Activated CD4-positive, CD25-positive, alpha-beta regulatory T cell treated with anti-CD3 and anti-CD28 coated beads, Interleukin-2, amount 50 U/mL, for 24 hours (primary cell): ENCODE measurements around the gene DOCK4.

Experiments used
- ATAC-seq, 2 donors: fragments of 150-1000 bp; cut with Tn5 transposase; one replicate each; pipeline ENCODE4 v1.10.0; 2021; ENCODE audit warnings: mild to moderate bottlenecking in 1 of 2, moderate library complexity in 1 of 2

Gene DOCK4

DNA sequence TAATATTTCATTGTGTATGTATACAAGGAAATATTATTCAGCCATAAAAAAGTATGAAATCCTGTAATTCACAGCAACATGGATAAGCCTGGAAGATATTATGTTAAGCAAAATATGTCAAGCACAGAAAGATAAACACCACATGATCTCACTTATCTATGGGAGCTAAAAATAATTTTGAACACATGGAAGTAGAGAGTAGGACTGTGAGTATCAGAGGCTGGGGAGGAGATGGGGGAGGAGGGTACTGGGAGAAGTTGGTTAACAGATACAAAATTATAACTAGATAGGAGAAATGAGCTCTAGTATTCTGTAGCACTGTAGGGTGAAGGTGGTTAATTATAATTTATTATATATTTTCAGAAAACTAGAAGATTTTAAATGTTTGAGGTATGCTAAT, 132.7 kb downstream of the DOCK4 start:
- no peak for ATAC-seq

DNA sequence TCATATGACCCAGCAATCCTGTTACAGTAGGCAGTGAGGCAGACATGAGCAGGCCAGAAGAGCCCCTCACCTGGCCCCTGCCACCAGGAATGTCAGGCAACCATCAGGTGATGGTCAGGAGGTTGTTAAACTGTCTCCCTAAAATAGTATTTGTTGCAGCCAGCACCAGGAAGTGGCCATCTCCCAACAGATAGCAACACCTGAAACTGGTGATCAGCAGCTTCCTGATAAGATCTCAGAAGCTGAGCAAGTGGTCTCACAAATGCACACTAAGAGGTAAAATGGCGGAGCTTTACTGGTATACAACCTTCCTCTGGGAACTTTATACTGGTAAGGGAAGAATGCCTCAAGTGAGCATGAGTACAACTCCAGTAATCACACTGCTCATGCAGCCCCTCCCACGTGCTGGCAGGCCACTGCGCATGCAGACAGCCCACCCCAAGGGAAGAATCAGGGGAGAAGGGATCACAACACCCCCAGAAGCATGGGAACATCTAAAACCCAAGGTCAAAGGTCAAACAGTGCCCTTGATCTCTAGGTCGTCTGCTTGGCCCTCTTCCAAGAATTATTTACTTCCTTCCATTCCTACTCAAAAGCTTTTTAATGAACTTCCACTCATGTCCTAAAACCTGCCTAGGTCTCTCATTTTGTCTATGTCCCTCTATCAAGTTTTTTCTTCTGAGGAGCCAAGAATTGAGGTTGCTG, 133.5 kb downstream of the DOCK4 start:
- no peak for ATAC-seq

DNA sequence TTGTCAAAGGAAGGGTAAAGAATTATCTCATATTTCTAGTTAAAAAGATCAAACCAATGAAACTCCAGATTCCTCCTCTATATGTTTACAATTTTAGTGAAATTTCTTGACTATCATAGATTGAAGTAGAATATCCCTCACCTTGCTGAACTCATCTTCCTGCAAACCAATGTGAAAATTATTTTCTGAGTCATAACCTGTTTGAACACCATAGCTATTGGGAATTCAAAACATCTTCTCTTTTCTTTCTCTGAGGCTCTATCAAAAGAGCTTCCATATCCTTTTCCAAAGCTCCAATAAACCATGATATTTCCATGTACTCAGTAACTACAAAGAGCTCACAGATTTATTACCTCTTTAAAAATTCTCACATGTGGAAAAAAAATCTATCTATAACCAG, 134.3 kb downstream of the DOCK4 start:
- ATAC-seq: no peak

DNA sequence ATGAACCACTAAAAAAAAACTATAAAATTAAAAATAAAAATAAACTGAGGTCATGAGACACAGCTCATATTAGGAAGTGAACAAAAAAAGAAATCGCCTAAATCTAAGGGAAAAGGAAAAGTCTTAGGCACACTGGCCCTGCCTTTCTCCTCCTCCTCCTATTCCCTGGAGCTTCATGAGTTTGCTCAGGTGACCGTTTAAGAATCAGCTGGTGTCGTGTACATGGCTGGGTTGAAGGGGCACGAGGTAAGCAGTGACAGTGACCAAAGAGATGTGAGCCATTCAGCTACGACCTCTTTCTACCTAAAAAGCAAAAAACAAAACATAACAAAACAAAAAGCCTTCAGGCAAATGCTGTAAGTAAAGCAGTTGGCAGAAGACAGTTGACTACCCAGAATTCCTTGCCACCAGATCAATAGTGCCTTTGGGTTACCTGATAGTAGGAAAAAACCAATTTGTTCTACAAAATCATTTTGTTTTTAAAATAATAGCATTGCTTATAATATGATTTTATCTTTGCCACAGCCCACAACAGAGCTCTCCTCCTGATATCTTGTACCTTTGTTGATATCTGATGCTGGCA, 135.4 kb downstream of the DOCK4 start:
- no peak for ATAC-seq

DNA sequence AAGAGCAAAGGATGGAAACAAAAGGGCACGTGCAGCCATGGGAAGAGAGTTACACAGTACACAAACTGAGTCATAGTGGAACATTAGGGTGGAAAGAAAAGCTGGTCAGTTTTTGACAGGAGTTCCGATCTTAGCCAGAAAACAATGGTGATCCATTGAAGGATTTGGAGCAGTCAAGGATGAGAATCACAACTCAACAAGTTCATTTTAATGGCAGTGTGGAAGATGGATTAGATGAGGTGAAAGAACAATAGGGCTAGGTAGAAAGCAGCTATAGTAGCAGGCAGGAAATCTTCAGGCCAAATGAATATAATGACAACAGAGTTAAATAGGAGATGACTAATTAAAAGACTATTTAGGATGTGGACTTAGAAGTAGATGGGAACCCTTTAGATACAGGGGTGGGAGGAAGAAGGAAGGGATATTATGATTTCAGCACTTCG, 136.3 kb downstream of the DOCK4 start:
- no peak for ATAC-seq

DNA sequence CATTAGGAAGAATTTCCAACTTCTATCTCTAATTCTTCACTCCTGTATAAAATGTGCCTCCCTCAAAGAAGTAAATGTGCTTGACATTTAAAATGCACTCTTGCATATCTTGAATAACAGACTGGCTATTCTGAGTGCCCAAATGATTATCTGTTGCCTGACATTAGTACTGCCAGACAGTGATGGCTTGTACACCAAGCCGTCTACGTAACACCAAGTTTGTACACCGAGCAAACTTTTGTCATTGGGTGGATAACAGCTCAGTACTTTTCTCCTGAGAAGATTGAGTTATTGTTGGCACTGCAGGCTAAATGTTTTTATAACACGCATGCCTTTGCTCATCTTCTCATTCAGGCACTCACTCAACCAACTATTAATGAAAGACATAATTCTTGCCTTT, 137.2 kb downstream of the DOCK4 start:
- no peak for ATAC-seq

DNA sequence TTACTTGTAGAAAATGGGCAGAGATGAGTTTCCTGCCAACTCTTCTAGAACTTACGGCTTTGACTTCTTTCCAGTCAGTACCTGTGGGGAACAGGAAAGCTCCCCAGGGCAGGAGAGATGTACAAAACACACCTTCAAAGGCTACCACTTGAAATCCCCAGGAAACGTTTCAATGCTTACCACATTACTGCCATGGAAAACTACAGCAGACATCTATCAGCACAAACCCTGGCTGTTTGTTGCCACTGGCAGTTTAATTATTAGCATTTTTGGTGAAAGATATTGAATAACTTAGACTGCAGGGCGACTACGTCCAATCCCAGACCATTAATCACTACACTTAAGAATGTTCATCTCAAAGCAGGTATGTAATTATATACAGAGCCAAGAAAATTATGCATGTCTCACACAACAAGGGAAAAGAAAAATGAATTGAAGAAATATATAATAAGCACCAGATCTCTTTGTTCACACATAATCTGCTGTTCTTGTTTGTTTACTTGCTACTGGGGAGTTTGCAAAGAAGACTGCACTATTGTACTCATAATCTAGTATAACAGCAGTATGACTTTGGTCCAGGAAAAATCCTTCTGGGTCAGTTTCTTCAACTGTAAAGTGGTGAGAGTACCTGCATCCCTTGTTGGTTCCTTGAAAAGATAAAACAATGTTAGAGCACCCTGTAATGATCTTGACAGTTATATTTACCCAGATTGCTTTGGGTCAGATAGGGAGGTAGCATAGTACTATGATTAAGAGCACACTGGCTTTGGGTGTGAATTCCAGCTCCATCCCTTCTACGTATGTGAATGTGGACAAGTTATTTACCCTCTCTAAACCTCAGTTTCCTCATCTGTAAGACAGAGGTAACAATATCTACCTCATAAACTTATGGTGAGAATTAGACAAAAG, 138.3 kb downstream of the DOCK4 start:
- ATAC-seq: no peak

DNA sequence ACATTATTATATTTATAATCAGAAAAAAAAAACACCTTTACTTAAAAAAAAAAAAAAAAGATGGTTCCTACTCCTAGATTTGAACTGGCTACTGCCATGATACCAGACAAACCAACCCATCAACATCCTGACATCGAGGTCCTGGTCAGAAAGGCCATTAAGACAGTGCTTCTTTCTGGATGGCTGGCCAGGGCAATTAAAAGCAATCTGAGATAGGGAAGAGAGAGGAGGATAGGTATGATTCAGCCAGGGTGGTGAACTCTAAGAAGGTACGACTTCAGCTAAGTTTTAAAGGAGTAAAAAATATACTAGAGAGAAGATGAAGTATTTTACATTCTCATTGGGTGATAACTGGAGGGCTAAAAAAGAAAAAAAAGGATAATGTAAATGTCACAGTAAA, 139.0 kb downstream of the DOCK4 start:
- no peak for ATAC-seq

DNA sequence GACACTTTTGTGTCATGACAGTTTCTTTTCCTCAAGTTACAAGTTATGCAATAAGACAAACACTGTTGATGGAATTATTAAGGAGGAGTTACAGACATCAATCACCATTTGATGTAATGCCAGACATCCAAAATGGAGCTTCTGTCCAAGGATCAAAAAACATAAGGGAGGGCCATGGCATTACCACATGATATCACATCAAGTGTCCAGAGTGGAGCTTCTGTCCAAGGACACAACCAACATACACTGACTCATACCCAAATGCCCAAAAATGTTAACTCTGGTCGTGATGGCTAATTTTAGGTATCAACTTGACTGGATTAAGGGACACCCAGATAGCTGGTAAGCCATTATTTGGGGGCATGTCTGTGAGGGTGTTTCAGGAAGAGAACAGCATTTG, 140.4 kb downstream of the DOCK4 start:
- ATAC-seq: no peak

DNA sequence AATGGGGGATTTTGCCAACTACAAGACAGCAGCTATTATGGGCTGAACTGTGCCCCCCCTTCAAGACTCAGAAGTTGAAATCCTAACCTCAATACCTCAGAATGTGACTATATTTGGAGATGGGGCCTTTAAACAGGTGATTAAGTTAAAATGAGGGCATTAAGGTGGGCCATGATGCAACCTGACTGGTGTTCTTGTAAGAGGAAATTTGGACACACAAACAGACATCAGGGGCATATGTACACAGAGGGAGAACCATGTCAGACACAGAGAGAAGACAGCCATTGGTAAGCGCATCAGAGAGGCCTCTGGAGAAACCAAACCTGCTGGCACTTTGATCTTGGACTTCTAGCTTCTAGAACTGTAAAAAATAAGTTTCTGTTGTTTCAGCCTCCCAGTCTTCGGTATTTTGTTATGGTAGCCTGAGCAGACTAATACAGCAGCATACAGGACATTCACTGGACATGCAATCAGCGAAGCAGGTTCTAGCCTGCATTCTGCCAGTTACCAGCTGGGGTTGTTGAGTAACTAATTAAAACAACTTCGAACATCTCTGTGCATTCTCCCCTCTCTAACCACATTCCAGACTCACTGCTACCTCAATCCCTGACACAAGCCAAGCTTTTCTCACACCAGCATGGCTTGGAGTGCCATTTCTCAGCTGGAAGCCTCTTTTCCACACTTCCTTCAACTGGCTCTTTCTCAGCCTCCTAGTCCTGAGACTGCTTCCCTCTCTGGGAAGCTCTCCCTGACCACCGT, 141.4 kb downstream of the DOCK4 start:
- no peak for ATAC-seq

DNA sequence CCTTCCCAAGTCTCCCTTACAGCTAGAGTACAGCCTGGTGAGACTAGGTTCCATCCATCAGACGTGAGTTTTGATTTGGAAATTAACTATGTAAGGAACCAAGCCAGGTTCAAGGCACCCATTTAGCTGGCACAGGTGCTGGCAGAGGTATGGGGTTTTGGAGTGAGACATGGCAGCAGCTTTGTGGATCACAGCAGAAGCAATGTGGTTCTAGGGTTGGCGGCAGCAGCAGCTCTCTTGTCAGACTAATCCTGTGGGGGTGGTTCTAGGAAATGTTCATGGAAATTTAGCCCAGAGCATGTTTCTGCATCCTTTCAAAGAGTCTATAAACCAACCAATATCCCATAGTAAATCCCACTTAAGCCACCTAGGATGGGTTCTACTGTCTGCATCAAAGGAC, 142.2 kb downstream of the DOCK4 start:
- ATAC-seq: no peak

DNA sequence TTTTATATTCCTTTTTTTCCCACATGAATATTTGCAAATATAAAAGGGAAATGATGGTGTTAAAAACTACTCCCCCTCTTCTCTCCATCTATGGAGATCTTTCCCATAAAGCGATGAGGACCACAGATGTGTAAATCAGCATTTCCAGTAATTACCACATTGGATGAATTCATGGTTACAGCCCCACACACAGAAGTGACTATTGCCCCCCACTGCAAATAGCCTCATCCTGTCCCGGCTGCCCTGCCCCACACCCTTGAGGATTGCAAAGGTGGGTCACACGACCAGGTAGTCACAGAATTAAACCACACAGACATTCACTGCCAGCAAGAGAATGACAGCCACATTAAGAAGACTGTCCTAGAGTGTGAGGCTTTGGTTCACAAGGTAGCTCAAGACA, 145.1 kb downstream of the DOCK4 start:
- no peak for ATAC-seq

DNA sequence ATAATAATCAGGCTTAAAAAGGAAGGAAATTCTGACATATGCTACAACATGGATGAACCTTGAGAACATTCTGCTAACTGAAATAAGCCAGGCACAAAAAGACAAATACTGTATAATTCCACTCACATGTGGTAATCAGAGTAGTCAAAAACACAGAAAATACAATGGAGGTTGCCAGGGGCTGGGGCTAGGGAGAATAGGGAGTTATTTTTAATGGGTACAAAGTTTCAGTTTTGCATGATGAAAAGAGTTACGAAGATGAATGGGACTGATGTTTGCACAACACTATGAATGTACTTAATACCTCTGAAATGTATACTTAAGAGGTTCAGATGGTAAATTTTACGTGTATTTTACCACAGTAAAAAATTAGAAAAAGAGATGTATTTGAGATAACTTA, 145.6 kb downstream of the DOCK4 start:
- no peak for ATAC-seq

DNA sequence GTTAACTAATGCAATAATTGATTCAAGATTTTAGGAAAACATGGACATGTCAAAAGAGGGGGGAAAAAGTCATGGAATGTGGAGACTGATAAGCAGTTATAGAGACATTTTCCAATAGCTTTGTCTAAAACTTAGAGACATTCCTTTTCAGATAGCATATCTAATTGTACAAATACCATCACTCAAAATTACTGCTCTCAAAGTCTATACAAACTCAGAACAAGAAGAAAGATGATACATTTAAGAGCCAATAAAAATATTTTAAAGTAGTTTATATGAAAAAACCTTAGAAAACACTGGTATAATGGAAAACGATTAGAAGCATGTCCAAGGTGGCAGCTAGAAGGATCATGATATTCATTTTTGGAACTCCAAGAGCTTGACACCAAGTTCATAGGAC, 146.5 kb downstream of the DOCK4 start:
- no peak for ATAC-seq

DNA sequence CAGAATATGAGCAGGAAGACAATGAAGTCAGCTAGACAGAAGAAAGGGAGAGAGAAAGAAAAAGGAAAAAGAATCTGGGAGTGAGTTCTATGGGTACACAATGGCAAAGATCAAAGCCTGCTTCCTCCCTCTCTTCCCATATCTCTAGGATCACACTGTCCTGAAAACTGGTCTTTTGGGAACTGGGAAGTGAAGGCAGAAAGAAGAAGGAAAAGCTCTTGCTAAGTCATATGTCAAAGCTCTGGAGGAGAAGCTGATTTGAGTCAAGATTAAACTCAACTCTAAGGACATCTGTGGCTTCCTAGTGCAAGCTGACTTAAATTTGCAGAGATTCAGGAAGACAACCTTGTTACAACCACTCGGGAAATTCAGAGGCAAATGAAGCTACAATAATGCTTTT, 147.5 kb downstream of the DOCK4 start:
- no peak for ATAC-seq

DNA sequence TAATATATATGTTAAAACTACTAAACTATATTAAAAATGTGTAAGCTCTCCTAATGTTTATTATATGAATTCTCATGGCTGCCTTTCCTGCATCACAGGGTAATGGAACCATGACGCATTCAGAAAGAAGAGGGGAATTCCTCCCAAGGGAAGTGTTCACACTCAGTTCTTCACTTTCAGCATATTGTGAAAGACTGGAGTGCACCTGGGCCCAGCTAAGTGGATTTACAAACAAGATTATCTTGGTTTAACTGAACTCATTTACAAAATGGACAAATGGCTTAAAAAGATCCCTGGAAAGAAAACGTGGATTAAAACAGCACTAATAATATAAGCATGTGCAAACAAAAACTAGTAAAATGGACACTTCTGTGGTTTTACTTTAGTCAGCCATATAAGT, 149.8 kb downstream of the DOCK4 start:
- no peak for ATAC-seq

DNA sequence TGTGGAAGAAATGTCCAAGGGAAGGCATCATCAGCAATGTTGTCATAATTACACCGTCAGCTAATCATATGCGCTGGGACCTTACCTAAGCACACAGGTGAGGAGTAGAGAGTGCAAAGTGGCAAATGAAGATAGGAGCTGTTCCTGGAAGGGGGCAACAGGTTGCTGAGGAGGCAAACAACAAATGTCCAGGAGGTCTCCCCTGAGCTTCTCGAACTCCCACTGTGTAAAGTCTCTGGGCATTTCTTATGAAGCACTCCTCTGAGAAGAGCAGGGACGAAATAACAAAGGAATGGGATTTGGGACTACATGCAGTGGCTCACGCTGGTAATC, 152.5 kb downstream of the DOCK4 start:
- ATAC-seq: no peak

DNA sequence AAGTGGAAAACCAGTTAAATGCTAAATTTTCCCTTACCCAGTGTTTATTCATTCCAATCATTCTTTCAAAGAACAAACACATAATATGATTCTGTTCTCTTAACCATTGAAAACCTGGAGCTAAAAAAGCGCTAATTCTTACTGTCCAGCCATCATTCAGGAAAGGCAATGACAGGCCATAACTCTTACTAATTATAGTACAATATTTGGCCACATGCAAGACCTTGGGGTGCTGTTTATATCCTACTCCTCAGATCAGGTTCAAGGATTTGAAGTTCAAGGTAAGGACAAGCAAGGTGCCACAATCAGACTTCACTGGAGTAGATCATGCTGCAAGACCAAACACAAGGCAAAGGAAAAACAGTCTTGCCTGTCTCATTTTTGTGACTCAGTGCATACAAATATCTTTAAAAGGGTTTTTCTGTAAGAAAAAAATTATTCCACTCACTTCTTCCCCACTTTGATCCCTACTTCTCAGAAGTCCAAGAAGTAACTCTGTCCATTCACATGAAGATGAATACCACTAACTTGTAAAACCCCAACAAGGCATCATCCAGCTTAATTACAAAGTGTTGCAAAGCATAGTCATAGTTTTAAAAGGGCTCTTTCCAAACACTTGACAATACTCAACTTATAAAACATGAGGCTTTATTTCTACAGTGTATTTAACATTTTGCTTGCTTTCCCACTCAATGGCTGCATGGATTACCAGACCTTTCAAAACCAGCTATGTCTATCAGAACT, 153.0 kb downstream of the DOCK4 start:
- no peak for ATAC-seq

DNA sequence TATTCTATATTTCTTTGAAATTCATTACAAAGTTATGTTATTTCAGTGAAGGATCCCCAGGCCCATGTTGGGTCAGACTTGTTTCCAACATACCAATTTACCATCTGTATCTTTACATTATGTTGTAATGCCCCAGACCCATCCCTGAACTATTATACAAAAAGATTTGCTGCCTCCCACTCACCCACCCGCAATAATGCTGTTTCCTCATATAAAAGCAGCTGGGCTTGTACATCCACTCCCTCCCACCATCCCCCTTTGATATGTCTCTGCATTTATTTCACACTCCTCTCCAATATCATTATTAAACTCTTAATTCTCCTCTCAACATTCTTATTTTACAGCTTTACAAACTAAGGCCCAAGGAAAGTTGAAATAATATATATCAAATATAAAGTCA, 153.7 kb downstream of the DOCK4 start:
- ATAC-seq: no peak

DNA sequence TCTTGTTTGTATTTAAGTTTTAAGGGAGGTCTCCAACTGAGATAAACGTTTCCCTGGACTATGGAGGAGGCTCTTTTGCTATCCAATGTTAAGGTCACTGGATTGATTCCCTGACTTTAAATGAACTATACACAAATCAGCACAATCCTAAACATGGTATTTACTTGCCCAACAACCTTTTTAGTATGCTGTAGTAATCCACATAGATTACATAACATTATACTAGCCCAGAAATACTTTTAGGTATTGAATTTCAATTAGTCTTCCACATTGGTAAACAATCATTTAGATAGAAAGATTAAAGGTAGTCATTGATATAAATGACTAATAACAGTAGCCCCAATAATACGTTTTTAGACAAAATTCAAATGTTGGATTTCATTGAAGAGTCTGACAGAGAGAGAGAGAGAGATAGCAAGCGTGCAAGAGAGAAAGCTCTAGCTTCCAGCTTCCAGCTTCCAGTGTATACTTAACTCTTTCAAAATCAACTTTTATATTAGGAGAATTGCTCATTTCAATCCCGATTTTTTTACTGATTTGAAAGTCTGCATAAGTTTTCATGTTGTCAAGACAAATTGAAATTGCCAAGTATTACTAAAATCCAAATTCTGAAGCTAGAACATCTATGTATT, 155.8 kb downstream of the DOCK4 start:
- ATAC-seq: no peak

DNA sequence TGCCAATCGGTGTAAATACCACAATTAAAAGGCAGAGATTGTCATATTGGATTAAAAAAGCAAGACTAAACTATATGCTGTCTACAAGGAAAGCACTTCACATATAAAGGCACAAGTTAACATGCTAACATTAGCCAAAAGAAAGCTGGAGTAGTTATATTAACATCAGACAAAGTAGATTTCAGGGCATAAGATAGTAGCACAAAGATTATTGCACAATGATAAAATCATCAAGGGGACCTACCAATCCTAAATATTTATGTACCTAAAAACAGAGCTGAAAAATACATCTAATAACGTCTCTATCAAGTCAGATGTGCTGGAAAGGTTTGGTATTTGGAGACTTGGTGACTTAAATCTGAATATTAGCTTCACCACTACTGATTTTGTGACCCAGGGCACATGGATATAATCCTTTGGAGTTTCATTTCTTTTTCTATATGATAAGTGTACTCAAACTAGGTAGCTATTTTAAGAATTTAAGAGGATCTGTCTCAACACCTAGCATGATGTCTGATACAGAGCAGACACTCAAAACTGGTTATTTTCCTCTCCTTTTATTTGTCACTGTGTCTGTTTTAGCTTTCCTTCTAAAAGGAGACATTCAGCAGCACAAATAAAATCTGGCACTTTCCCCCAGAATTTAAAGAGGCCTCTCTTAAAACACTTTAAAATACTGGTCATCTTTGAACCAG, 156.5 kb downstream of the DOCK4 start:
- no peak for ATAC-seq
